ENCODE measurements around the gene FANCC.

DNA sequence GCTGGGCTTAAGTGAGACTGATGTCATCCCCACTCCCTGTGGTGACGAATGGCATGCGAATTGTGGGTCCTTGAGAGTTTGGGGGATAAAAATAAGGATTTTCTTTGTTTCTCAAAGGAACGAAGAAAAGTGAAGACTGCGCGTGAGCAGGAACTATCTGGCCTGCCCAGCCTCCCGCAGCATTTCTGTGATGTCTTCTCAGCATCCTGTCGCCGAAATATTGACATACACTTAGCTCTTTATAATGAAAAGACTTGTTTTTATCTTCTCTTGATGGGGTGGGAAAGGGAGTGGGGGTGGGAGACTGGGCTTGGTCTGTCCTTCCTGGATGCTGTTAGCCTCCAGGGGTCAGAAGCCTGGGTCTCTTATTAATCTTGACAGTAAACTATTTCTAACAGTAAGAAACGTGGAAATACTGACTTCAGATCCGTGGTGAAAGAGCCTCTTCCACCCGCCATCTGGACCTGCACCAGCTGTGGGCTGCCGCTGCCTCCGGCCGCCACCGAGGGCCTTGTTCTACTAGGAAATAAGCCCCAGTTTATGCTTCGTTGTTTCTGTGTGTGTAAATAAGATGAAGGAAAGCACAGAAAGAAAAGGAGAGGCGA, 239.6 kb downstream of the FANCC start:
- no peak for TF ChIP-seq RAD21 (IDR thresholded peaks at IDR 0.05)
- no peak for TF ChIP-seq CTCF (IDR thresholded peaks at IDR 0.05; ENCODE audit: low read depth, low read length, missing input control)
- no peak for TF ChIP-seq REST (IDR thresholded peaks at IDR 0.05)
- TF ChIP-seq ATF3 (IDR thresholded peaks at IDR 0.05) = no peak
- no peak for TF ChIP-seq HNF4A (conservative IDR thresholded peaks at IDR 0.05)
- no peak for TF ChIP-seq TAF1 (conservative IDR thresholded peaks at IDR 0.05)
- no peak for TF ChIP-seq RXRA (IDR thresholded peaks at IDR 0.05)

Data from liver (tissue), 3 donors.